CD1c-positive myeloid dendritic cell (primary cell): Measurements from ENCODE around the gene MRM2.
"Not testable (repeated sequence)": the region's sequence is repeated elsewhere in the genome, so short reads cannot be mapped to it uniquely, and the experiment has no call there.

Experiments used
- DNase-seq: peaks from one replicate; pipeline ENCODE4 v3.0.0-alpha.2; 2016; ENCODE audit errors: extremely low spot score

MRM2 gene

DNA sequence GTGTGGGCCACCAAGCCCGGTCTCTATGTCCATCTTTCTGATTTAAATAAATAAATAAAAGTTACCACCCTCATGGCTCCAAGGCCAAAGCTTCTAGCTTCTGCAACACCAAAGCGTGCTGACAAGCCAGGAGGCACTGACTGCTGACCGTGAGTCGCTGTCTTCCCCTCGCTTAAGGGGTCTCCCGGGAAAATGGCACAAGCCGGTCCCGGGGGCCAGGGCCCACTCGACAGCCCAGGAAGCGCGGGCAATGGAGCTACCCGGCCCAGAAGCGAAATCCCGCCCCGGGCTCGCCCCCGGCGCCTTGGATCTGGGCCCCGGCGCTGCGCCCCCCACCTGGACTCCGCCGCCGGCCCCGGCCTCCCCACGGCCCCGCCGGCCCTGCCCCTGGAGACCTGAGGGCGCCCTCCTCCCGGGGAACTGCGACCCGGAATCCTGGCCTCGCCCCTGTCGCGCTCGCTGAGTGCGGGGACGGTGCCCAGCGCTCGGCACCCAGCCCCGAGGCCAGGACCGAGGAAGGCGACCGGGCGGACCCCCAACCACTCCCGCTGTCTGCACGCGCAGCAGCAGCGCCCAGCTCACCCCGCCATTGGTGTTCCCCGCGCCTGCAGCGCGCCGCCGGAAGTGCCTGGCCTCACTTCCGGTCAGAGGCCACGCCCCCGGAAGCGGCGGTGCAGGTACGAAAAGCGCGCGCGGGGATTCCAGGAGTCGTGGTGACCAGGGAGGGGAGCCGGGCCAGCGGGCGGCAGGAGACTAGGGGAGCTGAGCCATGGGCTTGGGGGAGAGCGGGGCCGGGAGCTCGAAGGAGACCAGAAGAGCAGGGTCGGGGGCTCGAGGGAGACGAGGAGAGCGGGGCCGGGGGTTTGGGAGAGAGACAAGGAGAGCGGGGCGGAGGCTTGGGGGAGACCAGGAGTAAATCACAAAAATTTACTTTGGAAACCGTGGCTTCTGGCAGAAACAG is at the start of gene MRM2, which contains the start of gene NUDT1:
TSS of gene MRM2 (minus strand) at position 626 of the 961 bp plus-strand sequence. CDS start at position 590, 36 bp downstream.
TSS of gene NUDT1 (plus strand) at position 647 of the 961 bp plus-strand sequence. CDS start 2,349 bp downstream, outside the sequence.
- DNase-seq = peak; percentile 88

DNA sequence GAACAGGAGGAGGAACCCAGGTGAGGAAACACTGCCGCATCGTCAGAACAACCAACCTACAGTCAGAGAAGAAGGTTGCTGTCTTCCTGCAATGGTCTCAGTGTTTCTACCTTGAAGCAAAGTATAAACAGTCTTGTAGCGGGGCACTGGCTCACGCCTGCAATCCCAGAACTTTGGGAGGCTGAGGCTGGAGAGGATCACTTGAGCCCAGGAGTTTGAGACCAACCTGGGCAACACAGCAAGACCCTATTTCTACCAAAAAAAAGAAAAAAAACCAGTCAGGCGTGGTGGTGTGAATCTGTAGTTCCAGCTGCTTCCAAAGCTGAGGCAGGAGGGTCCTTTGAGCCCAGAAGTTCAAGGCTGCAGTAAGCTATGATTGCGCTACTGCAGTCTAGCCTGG is 48.9 kb upstream of the MRM2 start:
- no peak for DNase-seq

DNA sequence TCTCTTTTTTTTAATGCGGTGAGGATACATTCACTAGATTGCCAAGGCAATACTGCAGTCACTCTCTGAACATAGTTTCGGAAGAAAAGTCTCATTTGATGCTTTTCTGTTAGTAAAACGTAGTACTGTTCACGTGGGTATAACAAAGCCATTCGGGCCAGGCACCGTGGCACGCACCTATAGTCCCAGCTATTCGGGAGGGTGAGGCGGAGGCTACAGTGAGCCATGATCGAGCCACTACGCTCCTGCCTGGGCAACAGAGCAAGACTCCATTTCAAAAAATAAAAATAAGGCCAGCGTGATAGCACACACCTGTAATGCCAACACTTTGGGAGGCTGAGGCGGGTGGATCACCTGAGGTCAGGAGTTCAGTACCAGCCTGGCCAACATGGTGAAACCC is 47.6 kb upstream of the MRM2 start:
- no peak for DNase-seq

DNA sequence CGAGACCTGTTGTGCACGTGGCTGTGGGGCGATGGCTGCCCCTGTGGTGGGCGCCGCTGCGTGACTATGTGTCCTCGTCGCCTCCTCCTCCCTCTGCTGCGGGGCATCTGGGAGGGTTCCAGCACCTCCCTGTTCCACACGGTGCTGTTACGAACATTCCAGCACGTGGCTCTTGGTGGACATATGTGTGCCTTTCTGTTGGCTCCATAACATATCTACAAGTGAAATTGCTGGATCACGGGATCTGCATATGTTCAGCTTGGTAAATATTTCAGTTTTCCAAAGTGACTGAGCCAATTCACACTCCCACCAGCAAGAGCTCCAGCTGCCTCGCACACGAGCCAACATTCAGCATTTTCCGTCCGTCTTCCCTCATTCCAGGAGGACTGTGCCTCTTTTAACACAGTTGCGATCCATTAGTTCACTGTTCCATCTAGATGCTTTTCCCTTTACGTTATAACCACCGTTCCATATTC is 47.1 kb upstream of the MRM2 start:
- no peak for DNase-seq

DNA sequence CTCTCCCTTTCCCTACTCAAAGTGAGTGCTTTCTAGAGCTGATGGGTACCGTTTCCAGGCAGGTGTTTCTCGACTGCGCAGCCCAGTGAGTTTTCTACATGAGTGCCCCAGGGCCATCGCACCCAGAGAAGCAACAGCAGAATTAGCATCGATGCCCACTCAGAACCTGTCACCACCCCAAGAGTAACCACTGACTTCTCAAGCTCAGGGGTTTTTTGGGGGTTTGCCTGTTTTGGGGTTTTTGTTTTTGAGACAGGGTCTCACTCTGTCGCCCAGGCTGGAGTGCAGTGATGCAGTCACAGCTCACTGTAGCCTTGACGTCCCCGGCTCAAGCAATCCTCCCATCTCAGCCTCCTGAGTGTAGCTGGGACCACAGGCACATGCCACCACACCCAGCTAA is 46.5 kb upstream of the MRM2 start:
- no peak for DNase-seq

DNA sequence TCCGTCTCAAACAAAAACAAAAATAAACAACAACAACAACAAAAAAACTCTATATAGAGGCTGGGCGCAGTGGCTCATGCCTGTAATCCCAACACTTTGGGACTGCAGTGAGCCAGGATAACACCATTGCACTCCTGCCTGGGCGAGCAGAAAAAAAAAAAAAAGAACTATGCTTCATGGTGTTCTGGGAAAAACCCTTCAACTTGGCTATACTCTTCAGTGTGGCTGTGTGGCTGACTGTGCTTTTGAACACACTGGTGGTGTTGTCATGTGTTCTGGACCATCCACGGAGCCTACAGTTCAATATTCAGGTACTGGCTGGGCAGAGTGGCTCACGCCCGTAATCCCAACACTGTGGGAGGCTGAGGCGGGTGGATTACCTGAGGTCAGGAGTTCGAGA is 45.7 kb upstream of the MRM2 start:
- DNase-seq = no peak

DNA sequence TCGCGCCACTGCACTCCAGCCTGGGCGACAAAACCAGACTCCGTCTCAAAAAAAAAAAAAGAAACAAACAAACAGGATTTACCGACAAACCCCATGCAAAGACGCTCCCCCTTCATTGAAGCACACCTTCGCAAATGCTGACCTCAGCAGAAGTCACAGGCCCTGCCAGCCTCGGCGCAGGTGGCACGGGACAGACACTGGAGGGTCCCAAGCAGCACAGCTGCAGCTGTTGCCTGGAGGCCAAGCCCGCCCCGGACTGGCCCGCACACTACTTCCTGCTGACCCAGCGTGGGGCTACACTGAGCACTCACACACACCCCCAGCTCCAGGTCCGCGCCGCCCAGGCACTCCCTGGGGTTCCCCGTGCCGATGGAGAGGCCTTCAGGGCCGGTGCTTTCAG is 41.1 kb upstream of the MRM2 start:
- DNase-seq = no peak

DNA sequence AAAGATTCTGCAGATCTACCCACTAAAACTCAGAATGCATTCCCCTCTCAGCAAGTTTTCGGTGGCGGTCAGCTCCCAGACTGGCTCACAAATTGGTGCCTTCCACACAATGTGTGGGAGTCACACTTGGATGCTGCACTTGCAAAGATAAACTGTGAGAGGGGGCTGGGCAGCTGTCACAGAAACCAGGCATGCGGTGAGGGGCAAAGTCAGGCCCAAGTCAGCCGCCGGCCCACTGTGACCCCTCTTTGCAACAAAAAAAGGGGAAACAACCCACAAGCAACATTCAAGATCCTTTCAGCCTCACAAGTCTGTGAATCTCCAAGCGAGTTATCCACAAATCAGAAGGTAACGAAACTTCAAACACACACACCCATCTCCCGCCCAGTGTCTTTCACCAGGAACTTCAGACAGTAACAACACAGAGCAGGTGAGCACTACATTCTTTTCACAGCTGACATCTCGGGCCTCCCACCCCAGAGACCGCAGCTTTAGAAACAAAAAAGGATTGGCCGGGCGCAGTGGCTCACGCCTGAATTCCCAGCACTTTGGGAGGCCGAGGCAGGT is 40.3 kb upstream of the MRM2 start:
- DNase-seq = no peak

DNA sequence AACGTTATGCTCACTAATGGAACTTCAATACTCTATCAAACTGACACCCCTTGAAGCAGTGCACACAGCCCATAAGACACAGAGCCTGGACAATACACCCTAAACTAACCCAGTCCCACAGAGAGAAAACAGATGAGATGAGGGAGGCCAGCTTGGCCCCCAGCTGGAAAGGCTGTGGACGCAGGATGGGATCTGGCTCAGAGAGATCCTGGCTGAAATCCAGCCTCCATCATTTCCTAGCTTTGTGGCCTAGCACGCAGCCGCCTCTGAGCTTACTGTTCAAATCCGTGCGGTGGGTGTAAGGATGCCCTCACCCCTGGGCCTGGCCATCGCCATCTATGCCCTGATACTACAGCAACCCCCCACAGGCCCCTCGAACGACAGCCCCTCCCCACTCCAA is 39.5 kb upstream of the MRM2 start:
- DNase-seq = no peak

DNA sequence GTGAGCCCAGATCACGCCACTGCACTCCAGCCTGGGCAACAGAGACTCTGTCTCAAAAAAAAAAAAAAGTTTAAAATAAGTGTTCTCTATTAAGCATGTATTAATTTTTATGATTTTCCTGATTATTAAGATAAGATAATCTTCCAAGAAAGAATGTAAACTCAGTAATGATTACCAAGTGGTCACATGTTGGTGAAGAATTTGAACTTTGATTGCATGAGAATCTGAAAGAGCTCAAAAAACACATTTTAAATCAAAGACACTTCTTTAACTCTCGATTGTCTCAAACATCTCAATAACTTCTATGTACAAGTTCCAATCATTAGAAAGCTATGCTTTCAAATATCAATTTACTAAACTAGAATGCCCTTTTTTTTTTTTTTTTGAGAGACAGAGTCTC is 38.4 kb upstream of the MRM2 start:
- no peak for DNase-seq

DNA sequence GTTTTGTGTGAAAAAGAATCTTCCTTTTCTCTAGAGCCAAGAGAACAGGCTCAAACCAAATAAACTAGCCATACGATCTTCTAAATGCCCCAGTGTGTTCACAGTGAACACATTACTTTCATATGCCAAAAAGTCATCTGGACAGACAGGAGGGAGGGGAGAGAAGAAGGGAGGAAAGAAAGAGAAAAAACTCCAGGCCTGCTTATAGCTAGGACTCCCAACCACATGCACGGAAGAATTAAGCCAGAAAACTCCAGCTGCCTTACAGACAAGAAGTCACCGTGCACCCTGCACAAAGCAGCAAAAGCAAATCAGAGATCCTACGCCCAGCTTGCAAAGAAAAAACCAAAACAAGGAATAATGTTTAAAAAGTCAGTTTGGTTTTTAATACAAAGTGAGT is 37.9 kb upstream of the MRM2 start:
- DNase-seq = no peak

DNA sequence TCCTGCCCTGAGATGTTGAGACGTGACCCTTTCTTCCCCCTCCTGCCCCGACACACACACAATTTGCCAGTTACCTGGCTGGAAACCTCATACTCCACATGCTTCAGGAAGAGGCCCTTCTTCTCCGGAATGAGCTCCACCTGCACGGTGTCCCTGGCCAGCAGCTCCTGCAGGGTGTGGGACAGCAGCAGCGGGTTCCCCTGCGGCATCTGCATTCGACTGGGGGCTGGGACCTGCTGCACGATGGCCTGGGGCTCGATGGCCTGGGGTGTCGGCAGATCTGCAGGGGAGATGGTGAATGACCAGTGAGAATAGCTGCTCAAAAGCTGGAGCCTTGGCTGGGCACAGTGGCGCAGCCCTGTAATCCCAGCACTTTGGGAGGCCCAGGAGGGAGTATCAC is 36.0 kb upstream of the MRM2 start:
- no peak for DNase-seq

DNA sequence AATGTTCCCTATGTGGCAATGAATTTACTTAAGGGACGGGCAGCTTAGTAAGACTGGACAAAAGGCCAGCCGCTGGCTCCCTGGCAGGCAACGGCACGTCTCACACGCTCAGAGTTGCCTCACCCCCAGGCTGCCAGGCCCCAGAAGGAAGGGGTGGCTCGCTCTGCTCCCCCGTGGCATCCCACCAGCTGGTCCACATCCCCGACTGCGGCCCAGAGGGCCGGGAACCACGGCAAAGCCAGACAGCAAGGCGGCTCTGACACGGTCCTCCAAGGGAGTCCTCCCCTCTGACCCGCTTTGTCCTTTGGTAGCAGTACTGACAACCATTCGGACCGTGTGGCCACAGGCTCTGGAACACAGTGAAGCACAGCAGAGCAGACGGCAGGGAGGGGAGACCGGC is 34.1 kb upstream of the MRM2 start:
- no peak for DNase-seq

DNA sequence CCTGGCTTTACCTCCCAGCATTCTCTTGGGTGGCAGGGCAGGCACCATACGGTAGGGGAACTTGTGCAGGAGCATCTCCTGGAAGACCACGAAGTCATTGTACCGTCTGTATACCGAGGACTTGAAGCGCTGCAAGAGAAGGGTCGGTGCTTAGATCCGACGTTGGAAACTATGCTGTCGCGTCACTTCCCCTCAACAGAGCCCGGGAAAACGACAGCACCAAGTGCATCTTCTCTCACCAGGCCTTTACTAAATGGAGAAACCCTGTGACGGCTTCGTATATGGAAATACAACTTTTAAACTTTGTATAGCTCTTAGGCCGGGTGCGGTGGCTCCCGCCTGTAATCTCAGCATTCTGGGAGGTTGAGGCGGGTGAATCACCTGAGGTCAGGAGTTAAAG is 33.1 kb upstream of the MRM2 start:
- DNase-seq = no peak

DNA sequence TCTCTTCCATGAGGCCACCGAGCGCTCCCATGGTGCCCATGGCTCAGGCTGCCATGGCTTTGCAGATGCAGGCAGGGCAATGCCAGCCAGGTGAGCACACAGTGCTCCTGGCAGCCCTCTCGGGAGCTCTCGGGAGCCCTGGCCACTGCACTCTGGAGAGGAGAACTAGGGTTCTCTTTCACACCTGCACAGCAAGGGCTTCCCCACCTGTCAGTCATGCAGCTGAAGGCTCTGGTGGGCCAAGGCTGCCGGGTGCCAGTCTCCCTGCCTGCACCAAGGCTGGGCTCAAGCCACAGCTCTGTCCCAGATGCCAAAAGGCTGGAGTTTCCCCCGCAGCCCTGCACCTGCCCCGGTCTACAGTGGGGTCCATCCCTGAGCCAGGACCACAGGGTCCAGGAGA is 32.7 kb upstream of the MRM2 start:
- DNase-seq = no peak

DNA sequence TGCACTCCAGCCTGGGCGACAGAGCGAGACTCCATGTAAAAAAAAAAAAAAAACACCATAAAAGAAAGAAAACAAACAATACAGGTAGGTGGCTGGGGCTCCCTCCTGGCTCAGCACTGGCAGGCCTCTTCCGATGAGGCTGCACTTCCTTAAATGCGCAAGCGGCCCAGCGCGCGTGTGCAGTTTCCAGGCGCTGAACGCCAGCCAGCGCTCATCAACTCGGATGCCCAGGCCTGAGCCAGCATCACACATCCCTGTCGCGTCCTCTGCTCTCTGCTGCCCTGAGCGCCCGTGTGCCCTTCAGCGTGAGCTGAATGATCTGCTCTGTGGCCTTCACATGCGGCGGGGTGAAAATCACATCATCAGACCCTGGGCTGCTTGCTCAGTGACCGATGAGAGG is 31.9 kb upstream of the MRM2 start:
- no peak for DNase-seq

DNA sequence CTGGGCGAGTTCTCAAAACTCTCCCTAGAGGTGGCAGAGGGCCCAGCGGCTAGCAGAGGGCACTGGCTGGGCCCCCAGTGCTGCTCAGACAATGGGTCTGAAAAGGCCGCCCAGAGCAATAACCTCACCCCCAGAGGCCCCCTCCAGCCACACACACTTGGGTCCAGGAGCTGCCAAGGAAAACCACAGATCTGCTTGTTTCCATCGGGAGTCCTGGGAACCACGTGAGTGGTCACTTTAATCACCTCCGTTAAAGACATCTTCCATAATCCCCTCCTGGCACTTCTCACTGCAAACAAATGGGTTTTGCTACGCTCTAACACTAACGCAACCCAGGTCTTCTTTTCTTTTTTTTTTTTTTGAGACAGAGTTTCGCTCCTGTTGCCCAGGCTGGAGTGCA is 30.0 kb upstream of the MRM2 start:
- no peak for DNase-seq

DNA sequence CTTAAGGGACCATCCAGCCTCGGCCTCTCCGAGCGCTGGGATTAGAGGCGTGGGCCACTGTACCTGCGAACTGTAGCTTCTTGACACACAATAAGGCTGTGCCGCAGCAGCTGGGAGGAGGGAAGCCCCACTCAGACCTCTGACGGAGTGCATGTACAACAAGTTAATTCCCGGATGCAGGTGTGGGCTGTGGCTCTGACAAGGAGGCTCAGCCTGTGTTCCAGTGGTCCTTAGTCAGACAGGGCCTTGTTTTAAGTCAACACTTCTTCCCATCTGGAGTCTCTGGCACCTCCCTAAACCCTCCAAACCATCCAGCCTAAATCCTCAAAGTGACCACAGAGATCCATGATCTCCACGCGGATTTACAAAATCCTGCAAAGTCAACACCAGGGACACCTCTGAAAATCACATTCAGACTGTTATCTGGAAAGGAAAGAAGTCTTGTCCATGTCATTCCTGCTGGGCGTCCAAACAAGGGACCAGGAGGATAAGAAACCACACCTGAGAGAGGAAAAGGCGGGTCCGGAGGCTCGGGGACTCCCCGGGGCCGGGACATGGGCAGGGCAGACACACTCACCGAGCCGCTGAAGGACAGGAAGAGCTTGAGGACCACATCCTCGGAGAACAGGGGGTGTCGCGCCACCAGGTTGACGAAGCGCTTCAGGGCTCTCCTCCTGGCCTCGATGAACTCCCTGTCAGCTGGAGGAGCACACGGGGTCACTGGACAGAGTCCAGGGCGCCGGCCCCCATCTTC is 29.4 kb upstream of the MRM2 start:
- no peak for DNase-seq

DNA sequence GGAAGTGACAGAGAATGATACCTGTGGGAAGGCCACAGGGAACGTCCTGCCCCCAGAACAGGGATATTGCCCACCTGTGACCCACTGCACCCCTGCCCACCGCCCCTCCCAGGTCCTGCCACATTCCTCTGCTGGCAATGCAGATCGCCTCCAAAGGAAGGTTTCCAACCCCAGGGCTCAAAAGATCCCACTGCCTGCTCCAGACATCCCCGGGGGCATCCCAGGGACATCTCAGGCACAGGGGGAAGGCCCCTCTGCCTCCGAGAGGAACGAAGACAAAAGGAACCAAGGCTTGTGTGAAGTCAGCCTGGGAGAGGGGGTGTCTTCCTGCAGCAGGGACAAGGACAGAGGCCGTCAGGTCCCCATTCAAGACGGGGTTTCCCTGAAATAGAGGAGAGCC is 28.5 kb upstream of the MRM2 start:
- DNase-seq = no peak

DNA sequence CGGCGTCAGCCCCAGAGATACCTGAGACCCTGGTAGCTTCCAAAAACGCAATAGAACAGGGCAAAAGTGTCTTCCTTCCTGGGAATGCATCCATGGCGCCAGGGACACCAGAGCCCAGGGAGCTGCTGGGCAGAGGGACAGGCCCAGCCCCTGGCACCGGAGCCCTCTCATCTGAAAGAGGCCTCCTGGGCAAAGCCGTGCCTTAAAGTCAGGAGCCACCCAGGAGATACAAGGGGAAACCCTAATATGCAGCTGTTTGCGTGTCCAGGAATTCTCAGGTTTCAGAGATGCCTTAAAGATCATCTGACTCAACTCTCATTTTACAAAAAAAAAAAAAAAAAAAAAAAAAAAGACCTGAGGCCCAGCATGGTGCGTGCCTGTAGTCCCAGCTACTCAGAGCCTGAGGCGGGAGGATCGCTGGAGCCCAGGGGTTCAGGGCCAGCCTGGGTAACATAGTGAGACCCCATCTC is 28.0 kb upstream of the MRM2 start:
- no peak for DNase-seq

DNA sequence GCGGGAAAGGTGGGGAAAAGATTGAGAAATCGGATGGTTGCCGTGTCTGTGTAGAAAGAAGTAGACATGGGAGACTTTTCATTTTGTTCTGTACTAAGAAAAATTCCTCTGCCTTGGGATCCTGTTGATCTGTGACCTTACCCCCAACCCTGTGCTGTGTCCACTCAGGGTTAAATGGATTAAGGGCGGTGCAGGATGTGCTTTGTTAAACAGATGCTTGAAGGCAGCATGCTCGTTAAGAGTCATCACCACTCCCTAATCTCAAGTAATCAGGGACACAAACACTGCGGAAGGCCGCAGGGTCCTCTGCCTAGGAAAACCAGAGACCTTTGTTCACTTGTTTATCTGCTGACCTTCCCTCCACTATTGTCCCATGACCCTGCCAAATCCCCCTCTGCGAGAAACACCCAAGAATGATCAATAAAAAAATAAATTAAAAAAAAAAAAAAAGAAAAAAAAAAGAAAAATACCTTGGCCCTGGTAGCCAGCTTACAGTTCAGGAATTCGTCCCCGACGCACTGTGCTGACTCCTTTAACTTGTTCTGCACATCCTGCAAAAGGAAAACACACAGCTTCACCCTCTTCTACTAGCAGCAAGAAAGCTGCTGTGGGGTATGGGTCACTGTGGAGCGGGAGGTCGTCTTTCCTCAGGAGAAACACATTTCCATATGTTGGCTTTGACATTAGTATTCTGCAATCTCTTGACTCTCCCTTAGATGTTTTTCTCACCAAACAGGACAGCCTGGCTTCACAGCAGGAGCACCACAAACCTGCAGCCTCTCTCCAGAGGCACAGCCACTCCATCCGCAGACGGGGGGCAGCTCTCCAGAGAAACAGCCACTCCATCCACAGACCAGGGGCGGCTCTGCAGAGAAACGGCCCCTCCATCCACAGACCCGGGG is 27.3 kb upstream of the MRM2 start:
- not testable (repeated sequence) for DNase-seq
